IMR-90 (cell line): ENCODE measurements around the gene PCDHGB3. TPM values are rescaled to one million over a fixed set of nuclear protein-coding genes. Genes with fewer than 3 reads are reported as not detected.

Source experiments
- ATAC-seq: fragments of 200-7000 bp; cut with Tn5 transposase; 2 replicates; pipeline ENCODE4 v1.9.1; 2020; ENCODE audit warnings: low read depth, mild to moderate bottlenecking, moderate library complexity
- BruUV-seq: library from RNA; stranded (reverse); fragments of 400-500 nt; replicated peaks from 2 replicates; lab custom pipeline; 2021; lab: Mats Ljungman, UMichigan
- CTCF ChIA-PET: fragments of 300-600 bp; formaldehyde crosslinking; extraction: SDS; loops from one replicate; lab custom pipeline; 2021; ENCODE audit warnings: antibody characterized with exemption; lab: Yijun Ruan, JAX
- POLR2A ChIA-PET: fragments of 300-600 bp; sonication (Branson Sonifier 250); formaldehyde crosslinking; loops from one replicate; lab custom pipeline; 2022; ENCODE audit warnings: antibody characterized with exemption; ENCODE audit not compliant: unreplicated experiment; lab: Charles Lee
- DNase-seq: peaks from one replicate; pipeline ENCODE4 v3.0.0; 2013
- H2AFZ ChIP-seq: replicated peaks from 2 replicates; pipeline ENCODE3; 2013; ENCODE audit warnings: low read length, mild to moderate bottlenecking; ENCODE audit not compliant: poor library complexity
- H2AK5ac ChIP-seq: 2 replicates; pipeline ENCODE4 v1.6.1; 2013; ENCODE audit warnings: low read depth, low read length, inconsistent platforms
- H2AK9ac ChIP-seq: replicated peaks from 2 replicates; pipeline ENCODE3; 2013; ENCODE audit warnings: mild to moderate bottlenecking, low read depth, low read length, moderate library complexity; ENCODE audit not compliant: poor library complexity
- H2BK120ac ChIP-seq: 2 replicates; pipeline ENCODE4 v1.6.1; 2013; ENCODE audit warnings: low read depth, low read length, inconsistent platforms
- H2BK15ac ChIP-seq: 3 replicates; pipeline ENCODE4 v1.6.1; 2013; ENCODE audit warnings: low read depth, low read length, inconsistent platforms
- H2BK20ac ChIP-seq: 2 replicates; pipeline ENCODE4 v1.6.1; 2013; ENCODE audit warnings: low read depth, mild to moderate bottlenecking, inconsistent platforms, low read length, moderate library complexity
- H2BK5ac ChIP-seq: 2 replicates; pipeline ENCODE4 v1.6.1; 2013; ENCODE audit warnings: mild to moderate bottlenecking, low read depth, low read length, inconsistent platforms; ENCODE audit not compliant: poor library complexity, severe bottlenecking
- H3K14ac ChIP-seq: replicated peaks from 2 replicates; pipeline ENCODE4 v1.6.1; 2013; ENCODE audit warnings: low read depth, low read length, inconsistent platforms
- H3K18ac ChIP-seq: 2 replicates; pipeline ENCODE4 v1.6.1; 2013; ENCODE audit warnings: low read depth, low read length, control low read depth
- H3K23ac ChIP-seq: 2 replicates; pipeline ENCODE4 v1.6.1; 2013; ENCODE audit warnings: low read depth, low read length, inconsistent platforms
- H3K27ac ChIP-seq: 2 replicates; pipeline ENCODE4 v1.5.1; 2013; ENCODE audit warnings: mild to moderate bottlenecking, control low read depth, low read length; ENCODE audit not compliant: insufficient read depth
- H3K27me3 ChIP-seq: 2 replicates; pipeline ENCODE4 v1.6.1; 2013; ENCODE audit warnings: low read length; ENCODE audit not compliant: control insufficient read depth, insufficient read depth
- H3K36me3 ChIP-seq: 2 replicates; pipeline ENCODE4 v1.6.1; 2013; ENCODE audit warnings: low read length, mixed read lengths; ENCODE audit not compliant: control insufficient read depth, insufficient read depth
- H3K4ac ChIP-seq: 2 replicates; pipeline ENCODE4 v1.6.1; 2013; ENCODE audit warnings: low read depth, low read length, inconsistent platforms
- H3K4me1 ChIP-seq: 2 replicates; pipeline ENCODE4 v1.6.1; 2013; ENCODE audit warnings: low read length, mixed read lengths; ENCODE audit not compliant: control insufficient read depth, insufficient read depth
- H3K4me2 ChIP-seq: 2 replicates; pipeline ENCODE4 v1.6.1; 2013; ENCODE audit warnings: low read depth, mild to moderate bottlenecking, control low read depth, low read length, moderate library complexity
- H3K4me3 ChIP-seq: 2 replicates; pipeline ENCODE4 v1.5.1; 2013; ENCODE audit warnings: low read depth, mild to moderate bottlenecking, control low read depth, low read length, moderate library complexity; ENCODE audit not compliant: insufficient read depth
- H3K56ac ChIP-seq: 2 replicates; pipeline ENCODE4 v1.6.1; 2013; ENCODE audit warnings: low read length, inconsistent platforms; ENCODE audit not compliant: insufficient read depth; ENCODE audit errors: extremely low read depth
- H3K79me1 ChIP-seq, 2 experiments: 2 replicates each; pipeline ENCODE4 v1.6.1; 2013; ENCODE audit warnings: low read length in 2 of 2, inconsistent platforms in 1 of 2, low read depth in 1 of 2
- H3K9ac ChIP-seq: 2 replicates; pipeline ENCODE4 v1.6.1; 2013; ENCODE audit warnings: low read depth, low read length, control low read depth
- H3K9me1 ChIP-seq: 2 replicates; pipeline ENCODE4 v1.6.1; 2013; ENCODE audit warnings: low read length, inconsistent platforms; ENCODE audit not compliant: insufficient read depth
- H3K9me3 ChIP-seq: 2 replicates; pipeline ENCODE4 v1.6.1; 2013; ENCODE audit warnings: low read length; ENCODE audit not compliant: control insufficient read depth, insufficient read depth
- H4K20me1 ChIP-seq: 2 replicates; pipeline ENCODE4 v1.6.1; 2013; ENCODE audit warnings: low read length, inconsistent platforms; ENCODE audit not compliant: insufficient read depth
- H4K5ac ChIP-seq: 2 replicates; pipeline ENCODE4 v1.6.1; 2013; ENCODE audit warnings: mild to moderate bottlenecking, low read depth, low read length, control low read depth
- H4K8ac ChIP-seq, 2 experiments: 2 replicates each; pipeline ENCODE4 v1.6.1; 2013; ENCODE audit warnings: low read depth in 2 of 2, low read length in 2 of 2, control low read depth in 1 of 2, inconsistent platforms in 1 of 2
- H4K91ac ChIP-seq: 2 replicates; pipeline ENCODE4 v1.6.1; 2013; ENCODE audit warnings: low read depth, low read length, inconsistent platforms; ENCODE audit not compliant: insufficient read depth
- BHLHE40 ChIP-seq: fragments of 150-350 bp; IDR thresholded peaks from 2 replicates; pipeline ENCODE4 v1.6.1; 2016; ENCODE audit warnings: mild to moderate bottlenecking, low read depth, low read length
- CEBPB ChIP-seq: IDR thresholded peaks from 2 replicates; pipeline ENCODE4 v1.6.1; 2012; ENCODE audit warnings: low read depth, low read length, improper control_type of control experiment
- MAFK ChIP-seq: IDR thresholded peaks from 2 replicates; pipeline ENCODE4 v1.6.1; 2012; ENCODE audit warnings: low read depth, low read length, improper control_type of control experiment
- POLR2A ChIP-seq: IDR thresholded peaks from 2 replicates; pipeline ENCODE4 v1.6.1; 2012; ENCODE audit warnings: mild to moderate bottlenecking, low read depth, low read length
- WGBS, 2 experiments: methylation state at CpG; one replicate each; pipeline versions ENCODE4 v1.1.5 to v1.1.7; 2013; ENCODE audit warnings: missing lambda C conversion rate in 2 of 2; ENCODE audit not compliant: insufficient read length in 1 of 2; ENCODE audit errors: extremely low coverage in 2 of 2; 5-methylcytosine and 5-hydroxymethylcytosine counted together
- dilution Hi-C: fragments of 300-500 bp; cut with HindIII; formaldehyde crosslinking; loops from one replicate; pipeline ENCODE4 v1.14.3; 2018; ENCODE audit warnings: low sequenced_read_pairs; ENCODE audit not compliant: unreplicated experiment
- in situ Hi-C: fragments of 300-500 bp; cut with MboI; formaldehyde crosslinking; loops from 3 replicates; pipeline ENCODE4 v1.14.3; 2019; ENCODE audit warnings: low sequenced_read_pairs, inconsistent platforms, mixed read lengths
- intact Hi-C: fragments of 100-400 bp; cut with micrococcal nuclease; formaldehyde crosslinking; loops from 2 replicates; pipeline ENCODE4 v1.10.0; 2022
- polyA plus RNA-seq, 3 experiments: library from polyadenylated mRNA; depleted of rRNA; stranded (reverse); fragments of >200 nt; gene quantifications; 2 replicates each; pipeline ENCODE4 v1.2.3, GENCODE V29; 2012; ENCODE audit warnings: low replicate concordance in 1 of 3
- total RNA-seq: library from RNA; depleted of rRNA; stranded (reverse); fragments of >200 nt; gene quantifications from 2 replicates; pipeline ENCODE4 v1.2.3, GENCODE V29; 2012
- TF ChIP-seq, protein P1 (sequence below): fragments of 150-350 bp; IDR thresholded peaks from 2 replicates; pipeline ENCODE4 v1.6.1; 2017; ENCODE audit warnings: mild to moderate bottlenecking, antibody characterized with exemption, low read length, low read depth

The PCDHGB3 gene
- total and polyA plus RNA-seq, 2 of the 4 experiments (the other 2 are of a cell fraction) = 3.4 to 5.9 TPM

DNA sequence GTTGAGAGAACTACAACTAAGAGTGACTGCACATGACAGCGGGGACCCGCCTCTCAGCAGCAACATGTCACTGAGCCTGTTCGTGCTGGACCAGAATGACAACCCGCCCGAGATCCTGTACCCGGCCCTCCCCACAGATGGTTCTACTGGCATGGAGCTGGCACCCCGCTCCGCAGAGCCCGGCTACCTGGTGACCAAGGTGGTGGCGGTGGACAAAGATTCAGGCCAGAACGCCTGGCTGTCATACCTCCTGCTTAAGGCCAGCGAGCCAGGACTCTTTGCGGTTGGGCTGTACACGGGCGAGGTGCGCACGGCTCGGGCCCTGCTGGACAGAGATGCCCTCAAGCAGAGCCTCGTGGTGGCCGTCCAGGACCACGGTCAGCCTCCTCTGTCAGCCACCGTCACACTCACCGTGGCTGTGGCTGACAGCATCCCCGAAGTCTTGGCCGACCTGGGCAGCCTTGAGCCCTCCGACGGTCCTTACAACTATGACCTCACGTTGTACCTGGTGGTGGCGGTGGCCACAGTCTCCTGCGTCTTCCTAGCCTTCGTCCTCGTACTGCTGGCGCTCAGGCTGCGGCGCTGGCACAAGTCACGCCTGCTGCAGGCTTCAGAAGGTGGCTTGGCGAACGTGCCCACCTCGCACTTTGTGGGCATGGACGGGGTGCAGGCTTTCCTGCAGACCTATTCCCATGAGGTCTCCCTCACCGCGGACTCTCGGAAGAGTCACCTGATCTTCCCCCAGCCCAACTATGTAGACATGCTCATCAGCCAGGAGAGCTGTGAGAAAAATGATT, 14.6 kb downstream of the PCDHGB3 start:
- TF ChIP-seq BHLHE40 = no peak
- TF ChIP-seq, protein P1, sequence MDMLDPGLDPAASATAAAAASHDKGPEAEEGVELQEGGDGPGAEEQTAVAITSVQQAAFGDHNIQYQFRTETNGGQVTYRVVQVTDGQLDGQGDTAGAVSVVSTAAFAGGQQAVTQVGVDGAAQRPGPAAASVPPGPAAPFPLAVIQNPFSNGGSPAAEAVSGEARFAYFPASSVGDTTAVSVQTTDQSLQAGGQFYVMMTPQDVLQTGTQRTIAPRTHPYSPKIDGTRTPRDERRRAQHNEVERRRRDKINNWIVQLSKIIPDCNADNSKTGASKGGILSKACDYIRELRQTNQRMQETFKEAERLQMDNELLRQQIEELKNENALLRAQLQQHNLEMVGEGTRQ = no peak
- no peak for TF ChIP-seq POLR2A
- TF ChIP-seq MAFK = no peak
- TF ChIP-seq CEBPB = no peak
- no peak overlapping the region for H4K5ac ChIP-seq
- H4K91ac ChIP-seq = no peak overlapping the region
- no peak overlapping the region for H2AK5ac ChIP-seq
- no peak overlapping the region for H3K23ac ChIP-seq
- H3K14ac ChIP-seq = no peak overlapping the region
- no peak for DNase-seq
- 59% methylated on average over 23 of the region's 43 CpGs; no CpG with 5 or more reads in 1 of the 2 experiments for WGBS, 2 experiments
- no TSS peak for BruUV-seq
- H3K4me1 ChIP-seq = peaks cover 1% of the 10 kb centered on the region; the same call in 1 of the 2 replicates
- peaks cover 9% of the 10 kb centered on the region; the same call in 1 of the 2 replicates for H3K36me3 ChIP-seq
- no peak overlapping the region for H3K27ac ChIP-seq
- H3K9me3 ChIP-seq = peaks cover 43% of the 10 kb centered on the region
- no peak overlapping the region for H4K8ac ChIP-seq
- no peak for ATAC-seq
- H3K56ac ChIP-seq = no peak overlapping the region
- dilution Hi-C loops = no loop called here
- no peak overlapping the region for H3K18ac ChIP-seq
- ChIA-PET CTCF (no interaction called here), POLR2A (no interaction called here)
- H2BK15ac ChIP-seq = no peak overlapping the region
- H3K79me1 ChIP-seq = peaks cover 7 to 13% of the 10 kb centered on the region in 2 experiments; a peak in 3 of 4 replicates
- H3K9me1 ChIP-seq = no peaks in the 10 kb centered on the region
- no peaks in the 10 kb centered on the region for H3K27me3 ChIP-seq
- H3K4ac ChIP-seq = no peak overlapping the region
- in situ Hi-C loops = no loop called here
- no peak overlapping the region for H2BK20ac ChIP-seq
- H2BK5ac ChIP-seq = no peak overlapping the region
- H4K20me1 ChIP-seq = no peaks in the 10 kb centered on the region
- H3K4me3 ChIP-seq = no peak overlapping the region
- no peak overlapping the region for H2BK120ac ChIP-seq
- intact Hi-C loops = no loop called here
- H2AK9ac ChIP-seq = peak overlapping the region; percentile 89
- peak overlapping the region; percentile 2 for H2AFZ ChIP-seq
- no peak overlapping the region for H3K4me2 ChIP-seq
- H3K9ac ChIP-seq = no peak overlapping the region
